Gastroesophageal sphincter (tissue), 4 donors: ENCODE results near the gene MYL12A. TPM values are rescaled to one million over a fixed set of nuclear protein-coding genes. Genes with fewer than 3 reads are reported as not detected.
"Not testable (repeated sequence)": the region's sequence is repeated elsewhere in the genome, so short reads cannot be mapped to it uniquely, and the experiment has no call there.

Source experiments
- ATAC-seq: fragments of 150-250 bp; one replicate; pipeline ENCODE4 v1.9.1; 2016; ENCODE audit warnings: mild to moderate bottlenecking, moderate library complexity
- H3K27ac ChIP-seq, 4 donors: fragments of 200-600 bp; sonication (generic) in 3 of 4; 1 replicate in 3 of 4; 2 replicates in 1 of 4; pipeline ENCODE4 v1.5.1; 2016 to 2019
- H3K27me3 ChIP-seq: fragments of 200-600 bp; sonication (generic); one replicate; pipeline ENCODE4 v1.5.1; 2019
- H3K36me3 ChIP-seq, 2 donors: fragments of 200-600 bp; sonication (generic); one replicate each; pipeline ENCODE4 v1.5.1; 2019; ENCODE audit warnings: control low read depth in 1 of 2
- H3K4me1 ChIP-seq, 3 donors: fragments of 200-600 bp; sonication (generic); 1 replicate in 2 of 3; 2 replicates in 1 of 3; pipeline ENCODE4 v1.5.1; 2016 to 2019; ENCODE audit warnings: control low read depth in 2 of 3
- H3K4me3 ChIP-seq, 2 donors: fragments of 200-600 bp; sonication (generic); one replicate each; pipeline ENCODE4 v1.5.1; 2019; ENCODE audit warnings: mild to moderate bottlenecking in 1 of 2, moderate library complexity in 1 of 2
- H3K9me3 ChIP-seq, 3 donors: fragments of 200-600 bp; sonication (generic); one replicate each; pipeline ENCODE4 v1.5.1; 2017 to 2019; ENCODE audit warnings: control low read depth in 2 of 3
- CTCF ChIP-seq, 4 experiments: fragments of 200-600 bp in 2 of 4; fragments of 450-650 bp in 2 of 4; sonication (generic) in 1 of 4; IDR thresholded peaks; one replicate each; pipeline ENCODE4 v1.5.1; 2017 to 2019; ENCODE audit warnings: antibody characterized with exemption in 4 of 4, mild to moderate bottlenecking in 2 of 4, moderate library complexity in 2 of 4
- EP300 ChIP-seq: sonication (generic); formaldehyde crosslinking; IDR thresholded peaks from one replicate; pipeline ENCODE4 v1.6.1; 2017; ENCODE audit warnings: antibody characterized with exemption, mild to moderate bottlenecking
- POLR2A ChIP-seq, 2 donors: fragments of 450-650 bp; IDR thresholded peaks; one replicate each; pipeline ENCODE4 v1.6.1; 2017; ENCODE audit warnings: antibody characterized with exemption in 2 of 2, mild to moderate bottlenecking in 2 of 2, moderate library complexity in 1 of 2
- POLR2AphosphoS5 ChIP-seq: sonication (generic); formaldehyde crosslinking; IDR thresholded peaks from one replicate; pipeline ENCODE4 v1.6.1; 2017; ENCODE audit warnings: antibody characterized with exemption
- WGBS, 2 donors: methylation state at CpG; one replicate each; pipeline ENCODE4 v1.1.5; 2018; ENCODE audit warnings: low coverage in 1 of 2; 5-methylcytosine and 5-hydroxymethylcytosine counted together
- total RNA-seq, 4 donors: library from RNA; depleted of rRNA; stranded (reverse); fragments of >200 nt; gene quantifications; one replicate each; pipeline ENCODE4 v1.1.0, GENCODE V29; 2016

MYL12A gene
- 100 to 1,000 TPM; 193 to 582 (median 307) TPM for total RNA-seq

GRCh38 chr18:3247240-3248061, at the start of gene MYL12A:
MYL12A (plus strand) TSS chr18:3247801; CDS start chr18:3253248, 5,447 bp downstream.
- H3K4me3 ChIP-seq, result peak within 1 kb of the TSS; percentile 93 to 97
- H3K36me3 ChIP-seq, result peaks cover 0 to 8% of the 10 kb centered on the region in 2 donors
- H3K27ac ChIP-seq, result peak within 1 kb of the TSS; percentile 96 to 100 (median 100)
- 0% methylated on average over 11 of the region's 65 CpGs; no CpG with 5 or more reads in 1 of the 2 donors for WGBS, 2 donors
- TF ChIP-seq CTCF (IDR thresholded peaks at IDR 0.05), result peak in 1 of 4 experiments; percentile 15
- peak; percentile 90 to 93 for TF ChIP-seq POLR2A (IDR thresholded peaks at IDR 0.05)
- no peak for TF ChIP-seq EP300
- TF ChIP-seq POLR2AphosphoS5, result peak; percentile 99
- H3K4me1 ChIP-seq, result peaks cover 5 to 70% (median 8%) of the 10 kb centered on the region in 3 donors
- peak; percentile 91 for ATAC-seq
- H3K9me3 ChIP-seq, result no peaks in the 10 kb centered on the region
- H3K27me3 ChIP-seq, result no peaks in the 10 kb centered on the region

GRCh38 chr18:3198260-3198860, 49.2 kb upstream of the MYL12A start:
- 79 to 90% methylated on average over 10 of the region's 11 CpGs for WGBS, 2 donors
- H3K27me3 ChIP-seq, result not testable (repeated sequence)

GRCh38 chr18:3199942-3200645, 47.5 kb upstream of the MYL12A start:
- ATAC-seq, result no peak
- no peak for TF ChIP-seq CTCF (IDR thresholded peaks at IDR 0.05)
- no peak for TF ChIP-seq EP300
- TF ChIP-seq POLR2A (IDR thresholded peaks at IDR 0.05), result no peak
- TF ChIP-seq POLR2AphosphoS5, result no peak
- H3K27me3 ChIP-seq, result no peaks in the 10 kb centered on the region
- no peak overlapping the region for H3K4me3 ChIP-seq
- 52 to 75% methylated on average over 2 of the region's 2 CpGs for WGBS, 2 donors
- peaks cover 0 to 35% (median 8%) of the 10 kb centered on the region in 3 donors for H3K4me1 ChIP-seq
- H3K9me3 ChIP-seq, result peaks cover 0 to 7% (median 0%) of the 10 kb centered on the region in 3 donors
- H3K36me3 ChIP-seq, result no peaks in the 10 kb centered on the region
- no peak overlapping the region for H3K27ac ChIP-seq

More at GRCh38 chr18:3198260-3198860, 49.2 kb upstream of the MYL12A start:
- H3K9me3 ChIP-seq, ATAC-seq, H3K4me3 ChIP-seq, H3K36me3 ChIP-seq, H3K27ac ChIP-seq: not testable (repeated sequence)
- H3K4me1 ChIP-seq, result peaks cover 0 to 46% (median 8%) of the 10 kb centered on the region in 3 donors

- Histone ChIP-seq H3K27me3 (no peaks in the 10 kb centered on the region), H3K4me3 (no peak overlapping the region), H3K9me3 (peaks cover 0 to 16% (median 0%) of the 10 kb centered on the region in 3 donors), H3K4me1 (peaks cover 0 to 13% (median 0%) of the 10 kb centered on the region in 3 donors), H3K36me3 (peaks cover 0 to 8% of the 10 kb centered on the region in 2 donors), H3K27ac (no peak overlapping the region)
- ATAC-seq, result no peak
- TF ChIP-seq POLR2AphosphoS5, result no peak
- no peak for TF ChIP-seq EP300
- no peak for TF ChIP-seq POLR2A (IDR thresholded peaks at IDR 0.05)
- no peak for TF ChIP-seq CTCF (IDR thresholded peaks at IDR 0.05)
These were observed 42.4 kb upstream of the MYL12A start for GRCh38 chr18:3205239-3205638.

- TF ChIP-seq POLR2A (IDR thresholded peaks at IDR 0.05) (no peak), EP300 (no peak), POLR2AphosphoS5 (no peak), CTCF (IDR thresholded peaks at IDR 0.05) (no peak)
- no peak overlapping the region for H3K4me3 ChIP-seq
- H3K27ac ChIP-seq, result peak overlapping the region in 1 of 4 donors; percentile 12
- WGBS, 2 donors, result no CpG with 5 or more reads among the region's 2 CpGs
- no peak for ATAC-seq
- H3K4me1 ChIP-seq, result peaks cover 0 to 36% (median 6%) of the 10 kb centered on the region in 3 donors
- H3K27me3 ChIP-seq, result no peaks in the 10 kb centered on the region
- peaks cover 0 to 16% (median 0%) of the 10 kb centered on the region in 3 donors for H3K9me3 ChIP-seq
- peaks cover 0 to 8% of the 10 kb centered on the region in 2 donors for H3K36me3 ChIP-seq
These were observed 40.0 kb upstream of the MYL12A start for GRCh38 chr18:3207565-3207964.
